HG02943 (cell line): Measurements from ENCODE around the gene ATP2B3.

Source experiments
- ATAC-seq: cut with Tn5 transposase; IDR thresholded peaks from one replicate; pipeline ENCODE4 v1.9.1; 2021; ENCODE audit warnings: mild to moderate bottlenecking, low read depth, moderate library complexity; ENCODE audit not compliant: unreplicated experiment

Gene ATP2B3

DNA sequence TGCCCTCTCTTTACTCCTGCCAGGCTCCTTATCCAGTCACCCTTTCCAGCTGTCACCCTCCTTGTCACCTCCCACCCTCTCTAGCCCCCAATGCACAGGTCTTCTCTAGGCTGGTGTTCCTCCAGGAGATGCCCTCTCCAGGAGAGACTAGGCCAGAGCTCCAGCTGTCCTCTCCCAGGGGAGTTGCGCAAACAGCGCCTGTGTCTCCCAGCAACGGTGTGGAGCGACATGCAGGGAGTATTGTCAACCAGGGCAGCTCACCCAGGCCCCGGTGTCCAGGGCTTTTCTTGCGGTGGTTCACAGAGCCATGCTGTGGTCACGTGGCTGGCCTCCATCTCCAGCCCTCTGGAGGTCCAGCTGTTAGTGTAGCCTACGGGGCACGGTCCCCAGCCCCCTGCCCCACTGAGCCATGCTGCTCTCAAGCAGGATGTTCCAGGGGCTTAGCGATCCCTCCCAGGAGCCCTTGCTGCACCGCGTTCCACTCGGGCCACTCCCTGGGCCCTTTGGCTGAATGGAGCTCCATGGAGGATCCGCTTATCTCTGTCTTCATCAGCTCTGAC, 46.7 kb downstream of the ATP2B3 start:
- no peak for ATAC-seq

DNA sequence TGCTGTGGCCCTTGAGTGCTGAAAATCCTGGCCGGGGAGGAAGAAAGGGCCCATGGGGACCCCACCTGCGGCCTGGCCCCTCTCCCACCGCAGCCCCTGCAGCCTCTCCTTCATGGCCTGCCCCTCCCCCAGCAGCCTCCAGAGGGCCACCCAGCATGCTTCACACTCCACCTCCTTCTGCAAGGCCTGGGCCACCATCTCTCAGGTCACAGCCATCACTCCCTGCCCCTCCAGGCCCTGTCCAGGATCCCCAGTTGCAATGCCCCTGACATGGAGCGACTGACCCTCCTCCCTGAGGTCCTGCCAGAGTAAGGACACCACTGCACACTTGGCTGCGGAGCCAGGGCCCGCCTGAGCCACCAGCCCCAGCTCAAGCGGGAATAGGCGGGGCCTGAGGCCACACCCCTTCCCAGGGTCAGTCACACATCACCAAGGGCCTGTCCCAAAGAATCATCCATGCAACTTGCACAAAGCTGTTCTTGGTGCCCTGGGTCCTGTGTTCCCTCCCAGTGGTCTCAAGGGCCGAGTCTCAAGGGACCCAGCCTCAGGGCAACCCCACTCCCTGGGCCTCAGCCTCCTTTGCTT, 48.6 kb downstream of the ATP2B3 start:
- no peak for ATAC-seq

DNA sequence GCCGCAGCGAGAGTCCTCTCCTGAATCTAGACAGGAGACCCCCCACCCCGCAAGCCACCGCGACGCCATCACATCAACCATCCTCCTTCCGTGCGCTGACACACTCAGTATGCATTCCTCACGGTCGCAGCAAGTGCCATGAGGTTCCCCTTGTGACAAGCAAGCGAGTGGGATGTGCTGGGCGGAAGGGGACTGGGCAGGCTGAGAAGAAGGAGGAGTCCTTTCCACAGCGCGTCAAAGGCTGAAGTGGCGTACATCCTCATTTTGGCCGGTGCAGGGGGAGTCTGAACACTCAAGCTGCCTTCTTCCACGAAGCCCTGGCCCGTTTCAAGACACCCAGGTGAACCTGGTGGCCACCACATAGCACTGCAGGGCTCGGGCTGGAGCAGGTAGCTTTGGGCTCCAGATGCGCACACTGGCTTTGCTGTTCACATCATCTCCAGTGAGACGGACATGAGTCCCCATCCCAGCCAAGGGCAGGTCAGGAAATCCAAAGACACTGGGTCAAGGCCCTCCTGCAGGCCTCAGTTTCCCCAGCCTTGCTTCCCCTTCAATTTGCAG, 51.1 kb downstream of the ATP2B3 start:
- no peak for ATAC-seq

DNA sequence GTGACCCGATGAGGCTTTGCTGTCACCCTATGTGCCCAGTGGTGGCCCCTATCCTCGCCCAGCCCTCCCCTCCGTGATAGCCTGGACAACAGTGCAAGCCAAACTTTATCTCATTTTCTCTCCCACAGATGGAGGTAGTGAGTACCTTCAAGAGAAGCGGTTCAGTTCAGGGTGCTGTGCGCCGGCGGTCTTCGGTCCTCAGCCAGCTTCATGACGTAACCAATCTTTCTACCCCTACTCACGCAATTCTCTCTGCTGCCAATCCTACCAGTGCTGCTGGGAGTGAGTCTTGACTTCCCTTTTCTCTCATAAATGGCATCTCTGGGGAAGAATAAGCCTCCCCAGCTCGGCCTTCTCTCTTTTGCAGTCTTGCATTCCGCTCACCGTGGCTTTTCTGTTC, 52.0 kb downstream of the ATP2B3 start:
- ATAC-seq, result no peak

DNA sequence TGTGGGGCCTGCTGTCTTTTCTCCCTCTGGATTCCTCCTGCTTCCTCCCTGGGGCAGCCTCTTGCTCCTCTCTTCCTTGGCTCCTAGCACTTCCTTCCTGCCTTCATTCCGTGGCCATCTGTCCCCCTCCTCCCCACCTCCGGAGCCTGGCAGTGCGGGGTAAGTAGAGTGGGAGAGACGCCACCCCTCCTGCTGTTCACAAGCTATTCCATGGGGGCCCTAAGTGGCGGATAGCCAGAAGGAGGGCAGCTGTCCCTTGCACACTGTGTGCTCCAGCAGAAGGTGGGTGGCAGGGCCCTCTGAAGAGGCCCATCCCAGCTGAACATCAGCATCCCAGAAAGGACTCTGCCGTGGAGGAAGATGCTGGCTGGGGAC, 54.1 kb downstream of the ATP2B3 start:
- ATAC-seq, result no peak

DNA sequence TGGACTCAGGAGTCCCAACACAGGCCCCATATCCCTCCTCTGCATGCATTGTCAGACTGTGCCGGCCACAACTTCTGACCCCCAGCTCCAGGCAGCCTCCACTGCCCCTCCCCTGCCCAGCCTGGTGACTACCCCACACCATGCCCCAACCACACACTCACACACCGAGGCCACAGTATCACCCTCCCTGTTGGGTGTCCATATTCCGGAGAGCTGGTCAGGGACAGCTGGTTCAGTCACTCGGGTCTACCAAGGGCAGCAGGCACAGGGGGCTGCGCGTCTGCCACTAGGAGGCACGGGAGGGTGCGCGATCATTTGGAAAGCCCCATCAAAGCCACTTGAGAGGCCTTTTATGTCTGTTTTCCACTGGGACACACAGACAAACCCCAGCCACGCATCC, 55.2 kb downstream of the ATP2B3 start:
- no peak for ATAC-seq

DNA sequence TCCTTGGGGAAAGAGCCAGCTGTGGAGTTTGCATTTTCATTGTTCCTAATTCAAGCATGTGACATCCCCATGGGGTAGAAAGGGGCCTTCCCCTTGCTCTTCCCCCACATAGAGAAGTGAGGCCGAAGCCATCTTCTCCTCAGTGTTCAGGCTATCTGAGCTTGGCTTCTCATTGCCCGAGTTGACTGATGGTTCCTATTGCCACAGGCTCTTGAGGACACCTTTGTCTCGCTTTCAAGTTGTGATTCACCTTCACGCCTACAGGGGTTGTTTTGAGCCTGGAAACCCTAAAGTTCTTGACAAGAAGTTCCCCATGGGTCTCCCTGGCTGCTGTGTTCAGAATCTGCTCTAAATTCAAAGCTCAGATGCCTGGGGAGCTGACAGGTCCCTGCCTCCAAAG, 56.5 kb downstream of the ATP2B3 start:
- no peak for ATAC-seq

DNA sequence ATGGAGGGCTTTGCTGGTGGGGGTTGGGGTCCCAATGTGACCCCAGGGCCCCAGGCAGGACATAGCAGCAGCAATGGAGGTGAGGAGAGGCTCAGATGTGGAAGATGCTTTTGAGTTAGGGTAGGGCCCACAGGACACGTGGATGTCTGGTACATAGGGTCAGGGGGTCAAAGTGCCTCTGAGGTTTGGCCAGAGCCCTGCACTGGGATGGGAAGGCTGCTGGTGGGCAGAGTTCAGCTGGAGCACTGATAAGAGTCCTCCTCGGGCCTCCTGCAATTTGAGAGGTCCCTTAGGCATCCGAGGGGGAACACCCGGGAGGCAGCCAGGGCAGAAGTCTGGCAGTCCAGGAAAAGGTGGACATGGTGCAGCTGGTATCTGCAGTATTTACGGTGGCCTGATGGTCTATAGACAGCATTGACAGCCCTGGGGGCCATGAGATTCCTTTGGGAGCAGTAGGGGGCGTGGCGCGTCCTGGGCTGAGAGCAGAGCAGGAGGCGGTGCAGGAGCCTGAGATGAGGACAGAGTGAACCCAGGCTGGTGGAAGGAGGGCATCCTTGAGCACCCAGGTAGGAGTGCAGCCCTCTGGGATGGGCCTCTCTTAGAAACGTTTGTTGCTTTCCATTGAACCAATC, 58.9 kb downstream of the ATP2B3 start:
- no peak for ATAC-seq

DNA sequence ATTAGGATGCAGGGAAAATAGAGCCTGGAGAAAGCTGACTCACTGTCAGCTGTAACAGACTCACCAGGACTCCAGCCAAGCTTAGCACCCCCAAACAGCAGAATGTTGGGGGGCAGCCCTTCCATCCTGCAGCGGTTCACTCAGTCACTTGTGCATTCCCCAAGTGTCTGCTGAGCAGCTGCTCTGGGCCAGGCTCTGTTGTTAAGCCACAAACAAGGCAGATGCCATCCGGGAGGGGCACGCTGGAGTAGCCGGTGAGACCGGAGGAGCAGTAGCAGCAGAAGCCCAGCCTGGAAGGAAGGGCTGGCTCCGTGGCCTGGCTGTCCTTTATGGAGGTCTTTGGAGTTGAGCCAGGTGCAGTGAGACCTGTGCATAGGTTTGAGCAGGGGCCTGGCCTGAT, 59.5 kb downstream of the ATP2B3 start:
- no peak for ATAC-seq

DNA sequence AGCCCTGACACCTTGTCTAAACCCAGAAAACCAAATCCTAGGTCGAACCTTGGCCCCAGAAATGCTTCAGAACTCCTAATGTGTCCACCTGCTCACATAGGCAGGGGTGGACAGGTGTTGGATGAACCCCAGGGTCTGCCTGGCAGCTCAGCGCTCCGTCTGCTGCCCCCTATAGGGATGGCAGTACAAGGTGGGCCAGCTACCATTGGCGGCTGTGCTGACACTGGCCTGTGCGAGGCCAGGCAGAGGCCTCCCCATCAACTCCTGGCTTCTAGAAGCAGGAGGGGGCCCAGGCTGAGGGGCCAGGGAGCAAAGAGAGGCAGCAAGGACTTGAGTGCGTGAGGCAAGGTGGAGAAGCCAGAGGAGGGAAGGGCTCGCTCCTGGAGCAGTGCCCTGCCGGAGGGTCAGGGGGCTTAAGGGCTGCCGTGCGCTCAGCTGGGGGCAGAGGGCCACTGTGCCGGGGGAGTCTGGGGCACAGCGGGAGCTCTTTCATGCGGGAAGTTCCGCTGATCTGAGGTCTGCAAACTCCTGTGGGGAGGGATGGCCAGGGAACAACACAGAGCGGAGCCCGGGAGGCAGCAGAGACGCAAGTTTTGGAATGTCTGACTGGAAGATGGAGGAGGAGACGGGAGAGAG, 60.9 kb downstream of the ATP2B3 start:
- ATAC-seq, result no peak

DNA sequence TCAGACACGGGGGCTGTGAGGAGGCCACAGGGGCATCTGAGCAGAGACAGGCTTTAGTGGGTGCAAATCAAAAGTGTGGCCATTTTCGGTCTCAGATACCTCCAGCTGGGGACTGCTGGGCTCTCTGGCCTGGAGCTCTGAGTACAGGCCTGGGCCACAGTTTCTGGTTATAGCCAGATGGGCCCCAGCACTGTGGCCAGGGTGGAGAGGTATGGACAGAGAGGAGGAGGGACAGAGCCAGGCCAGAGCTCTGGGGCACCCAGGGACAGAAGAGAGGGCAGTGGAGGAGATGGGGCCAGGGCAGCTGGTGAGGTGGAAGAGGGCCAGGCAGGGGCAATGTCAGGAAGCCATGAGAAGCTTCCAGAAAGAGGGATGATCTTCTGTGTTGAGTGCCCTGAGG, 61.4 kb downstream of the ATP2B3 start:
- no peak for ATAC-seq

DNA sequence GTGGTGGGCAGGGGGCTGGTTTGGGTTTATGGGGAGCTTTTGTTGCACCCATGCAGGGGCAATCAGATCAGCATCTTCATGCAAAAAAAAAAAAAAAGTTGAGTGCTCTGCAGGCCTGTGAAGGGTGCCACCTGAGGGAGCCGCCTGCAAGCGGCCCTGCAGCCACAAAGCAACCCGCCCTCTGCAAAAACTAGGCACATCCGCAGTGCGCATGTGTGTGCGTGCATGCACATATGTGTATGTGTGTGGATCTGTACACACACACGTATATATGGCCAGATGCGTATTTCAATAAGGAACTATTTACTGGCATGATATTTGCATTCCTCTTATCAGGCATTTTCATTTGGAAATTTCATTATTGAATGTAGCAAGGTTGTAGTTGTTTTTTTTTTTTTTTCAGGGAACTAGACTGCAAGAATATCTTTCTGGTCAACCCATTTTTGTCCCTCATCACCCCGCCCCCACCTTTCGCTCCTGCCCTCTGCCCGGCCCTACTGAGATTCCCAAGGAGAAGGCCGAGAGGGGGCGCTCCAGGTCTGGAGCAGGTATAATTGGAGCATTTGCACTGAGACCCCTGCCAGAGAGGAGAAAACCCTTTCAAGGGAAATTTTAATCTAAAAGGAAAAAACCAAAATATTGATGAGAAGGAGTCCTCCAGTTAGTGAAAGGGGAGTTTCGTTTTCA, 63.4 kb downstream of the ATP2B3 start:
- ATAC-seq, result no peak

DNA sequence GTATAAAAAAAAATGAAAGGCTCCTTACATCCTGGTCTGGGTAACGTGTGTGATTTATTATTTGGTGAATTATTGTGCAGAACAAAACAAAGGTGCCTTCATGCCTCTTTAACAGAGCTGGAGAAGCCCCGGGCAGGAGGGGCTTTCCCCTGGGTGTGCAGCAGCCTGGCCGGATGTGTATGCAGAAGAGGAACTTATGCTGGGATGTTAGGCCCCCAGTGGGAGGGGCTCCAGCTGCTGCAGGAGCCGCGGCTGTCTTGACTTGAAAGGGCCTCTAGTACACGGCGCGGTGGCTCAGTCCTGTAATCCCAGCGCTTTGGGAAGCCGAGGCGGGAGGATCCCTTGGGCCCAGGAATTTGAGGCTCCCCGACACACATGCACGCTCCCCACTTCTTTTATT, 65.5 kb downstream of the ATP2B3 start:
- peak; percentile 90 for ATAC-seq

DNA sequence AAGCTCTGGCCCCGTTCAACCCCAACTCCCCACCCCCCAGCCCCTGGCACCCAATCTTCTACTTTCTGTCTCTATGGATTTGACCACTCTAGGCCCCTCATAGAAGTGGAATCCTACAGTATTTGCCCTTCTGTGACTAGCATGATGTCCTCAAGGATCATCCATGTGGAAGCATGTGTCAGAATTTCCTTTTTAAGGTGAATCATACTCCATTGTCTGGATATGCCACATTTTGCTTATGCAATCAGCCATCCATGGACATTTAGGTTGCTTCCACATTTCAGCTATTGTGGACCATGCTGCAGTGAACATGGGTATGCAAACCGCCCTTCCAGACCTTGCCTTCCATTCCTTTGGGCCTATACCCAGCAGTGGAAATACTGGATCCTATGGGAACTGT, 66.0 kb downstream of the ATP2B3 start:
- no peak for ATAC-seq

DNA sequence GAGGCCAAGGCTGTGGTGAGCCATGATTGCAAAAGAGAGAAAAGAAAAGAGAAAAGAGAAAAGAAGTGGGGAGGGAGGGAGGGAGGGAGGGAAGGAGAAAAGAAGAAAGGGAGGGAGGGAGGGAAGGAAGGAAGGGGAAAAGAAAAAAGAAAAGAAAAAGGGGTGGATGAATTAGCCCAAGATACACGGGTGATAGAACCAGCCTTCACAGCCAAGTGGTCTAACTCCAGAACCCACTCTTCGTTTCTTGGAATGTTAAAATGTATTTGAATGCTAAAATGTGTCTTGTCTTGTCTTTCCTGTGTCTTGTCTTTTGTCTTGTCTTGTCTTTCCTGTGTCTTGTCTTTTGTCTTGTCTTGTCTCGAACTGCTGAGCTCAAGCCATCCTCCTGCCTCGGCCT, 68.4 kb downstream of the ATP2B3 start:
- ATAC-seq, result no peak

DNA sequence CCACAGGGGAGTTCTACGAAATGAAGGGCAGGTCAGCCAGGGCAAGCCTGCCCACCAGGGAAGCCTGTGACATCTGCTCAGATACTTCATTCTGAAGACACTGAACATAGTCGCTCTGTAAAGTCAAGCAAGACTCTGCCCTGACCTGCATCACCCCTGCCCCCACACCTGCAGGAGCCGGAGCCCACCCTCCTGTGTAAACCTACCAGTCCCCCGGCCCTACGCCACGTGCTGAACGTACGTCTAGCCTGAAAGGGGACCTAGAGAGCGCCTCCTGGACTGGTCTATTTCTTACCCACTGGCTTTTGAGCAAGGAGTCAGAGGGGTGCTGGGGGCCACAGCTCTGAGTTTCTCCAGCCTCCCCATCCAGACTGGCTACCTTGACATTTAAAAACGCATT, 69.9 kb downstream of the ATP2B3 start:
- no peak for ATAC-seq

DNA sequence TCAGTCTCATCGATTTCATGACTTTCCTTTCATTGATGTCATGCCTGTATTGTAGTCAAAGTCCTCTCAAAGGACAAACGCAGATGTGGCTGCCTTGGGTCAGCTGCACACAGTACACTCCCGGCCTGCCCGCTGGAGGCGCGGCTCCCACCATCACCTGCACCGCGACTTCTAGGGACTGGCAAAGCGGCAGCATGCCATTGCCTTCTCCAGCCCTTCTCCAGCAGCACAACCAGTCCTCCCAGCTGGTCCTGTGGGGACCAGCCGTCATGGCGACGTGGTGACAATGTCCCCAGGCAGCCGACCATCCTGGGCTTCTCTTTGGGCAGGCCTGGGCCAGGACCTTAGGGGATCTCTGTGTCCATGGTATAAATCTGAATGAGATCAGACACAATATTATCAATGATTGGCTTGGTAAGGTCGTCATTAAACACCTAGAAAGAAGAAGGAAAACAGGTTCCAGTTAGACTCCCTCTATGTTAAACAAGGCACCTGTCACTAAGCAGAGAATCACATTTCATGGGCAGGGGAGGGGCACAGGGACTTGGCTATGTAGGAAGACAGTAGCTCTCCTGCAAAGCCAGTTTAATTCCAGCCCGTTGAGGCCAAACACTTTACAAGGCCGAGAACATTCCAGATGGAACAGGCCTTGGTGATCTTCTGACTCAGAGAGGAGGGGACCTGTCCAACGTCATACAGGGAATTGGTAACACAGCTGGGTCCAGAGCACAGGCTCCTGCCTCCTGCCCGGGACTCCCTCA, 70.8 kb downstream of the ATP2B3 start:
- ATAC-seq, result no peak

DNA sequence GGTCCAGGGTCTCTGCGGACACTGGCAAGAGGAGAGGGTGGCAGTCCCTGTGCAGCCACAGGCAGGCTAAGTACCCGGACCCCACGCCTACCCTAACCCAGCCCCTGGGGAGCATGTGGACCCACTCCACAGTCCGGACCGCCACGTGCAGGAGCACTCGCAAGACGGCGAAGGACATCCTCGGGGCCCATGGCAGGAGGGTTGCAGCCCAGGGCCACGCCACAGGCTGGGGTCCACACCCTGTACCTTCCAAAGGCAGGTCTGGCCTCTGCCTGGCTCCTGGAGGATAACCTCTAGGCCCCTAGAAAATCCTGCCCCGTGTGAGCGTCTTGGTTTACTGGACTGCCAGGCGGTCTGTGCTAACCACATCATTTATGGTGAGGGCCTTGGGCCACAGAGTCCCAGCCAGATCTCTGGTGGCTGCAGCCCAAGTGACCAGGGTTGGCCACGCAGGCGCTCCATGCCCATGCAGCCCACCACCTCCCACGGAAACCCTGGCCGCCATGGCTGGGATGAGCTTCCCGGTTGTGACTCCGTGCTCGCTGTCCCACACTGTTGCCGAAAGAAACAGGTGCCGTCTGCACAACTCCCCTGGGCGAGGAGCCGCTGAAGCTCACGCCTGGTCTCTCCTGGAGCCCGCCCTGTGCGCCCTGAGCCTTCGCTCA, 71.5 kb downstream of the ATP2B3 start:
- ATAC-seq, result no peak

DNA sequence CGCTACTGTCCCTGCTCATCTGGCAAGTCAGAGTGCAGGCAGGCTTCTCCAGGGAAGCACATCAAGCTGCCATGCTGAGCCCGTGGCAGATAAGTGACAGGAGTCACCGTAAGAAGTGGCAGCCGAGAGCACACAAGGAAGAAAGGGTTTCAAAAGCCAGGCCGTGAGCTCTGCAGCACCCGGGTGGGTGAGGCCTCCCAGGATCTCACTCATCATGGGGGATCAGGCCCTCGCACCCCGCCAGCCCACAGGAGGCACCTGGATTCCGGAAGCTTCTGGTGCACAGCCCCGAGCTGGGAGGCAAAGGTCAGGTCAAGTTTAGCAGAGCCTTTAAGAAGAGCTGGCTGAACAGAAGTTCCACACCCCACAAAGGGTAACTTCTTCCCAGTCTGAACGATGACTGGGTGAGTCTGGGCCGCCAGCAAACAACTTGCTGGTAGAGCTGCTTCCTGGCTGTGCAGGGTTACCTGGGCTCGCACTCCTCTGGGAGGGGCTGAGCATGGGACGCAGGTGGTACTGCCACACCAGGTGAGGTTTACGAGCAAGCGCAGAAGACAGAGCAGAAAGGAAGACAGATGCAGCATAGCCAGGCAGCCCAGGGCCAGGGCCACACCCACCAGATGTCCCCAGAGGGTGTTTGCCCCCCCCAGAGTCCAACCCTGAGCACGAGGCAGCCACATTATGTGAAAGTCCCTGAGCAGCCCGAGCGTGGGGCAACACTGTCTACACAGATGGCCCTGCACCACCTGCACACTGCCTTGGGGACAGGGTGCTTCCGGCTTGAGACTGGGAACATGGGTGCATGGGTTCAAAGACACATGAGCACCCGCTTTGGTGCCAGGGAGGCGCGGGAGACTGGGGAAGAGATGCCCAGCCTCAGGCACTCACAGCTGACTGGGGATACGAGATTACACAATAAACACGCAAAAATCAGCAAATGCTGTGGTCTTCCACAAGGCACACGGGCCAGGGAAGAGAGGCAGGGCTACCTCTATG, 73.8 kb downstream of the ATP2B3 start:
- no peak for ATAC-seq
